22Rv1 (cell line): Measurements from ENCODE around the gene TTC28.
"Not testable (repeated sequence)": the region's sequence is repeated elsewhere in the genome, so short reads cannot be mapped to it uniquely, and the experiment has no call there.

ENCODE experiments used
- CTCF ChIP-seq: fragments of 450-650 bp; IDR thresholded peaks from 2 replicates; pipeline ENCODE4 v1.5.1; 2017; ENCODE audit warnings: mild to moderate bottlenecking
- ZFX ChIP-seq: fragments of 450-650 bp; IDR thresholded peaks from 2 replicates; pipeline ENCODE4 v1.6.1; 2017; ENCODE audit warnings: antibody characterized with exemption, borderline replicate concordance

GRCh38 chr22:28663569-28663942, 16.1 kb downstream of the TTC28 start:
- not testable (repeated sequence) for TF ChIP-seq CTCF, ZFX
